ENCODE measurements around the gene ARSA. TPM values are rescaled to one million over a fixed set of nuclear protein-coding genes. Genes with fewer than 3 reads are reported as not detected.
A peak's percentile ranks its signal among the peaks of the same experiment; 100 is the strongest.

Gene ARSA
- total and polyA plus RNA-seq, 2 of the 13 experiments (the other 11 are each of a cell fraction or from before 2014, with no cell fraction given): 9.0 to 11.5 TPM

- TF ChIP-seq KIAA2018 (CRISPR knock-in tag; IDR thresholded peaks at IDR 0.05; ENCODE audit: borderline replicate concordance) (no peak), PITX1 (CRISPR knock-in tag; IDR thresholded peaks at IDR 0.05) (no peak), ZNF780A (CRISPR knock-in tag; IDR thresholded peaks at IDR 0.05) (peak; percentile 54; the same call in 1 of the 2 replicates), ZNF879 (CRISPR knock-in tag; IDR thresholded peaks at IDR 0.05) (no peak), SOX13 (IDR thresholded peaks at IDR 0.05) (no peak), SOX13 (CRISPR knock-in tag; conservative IDR thresholded peaks at IDR 0.05 in 1 of 2, IDR thresholded peaks at IDR 0.05 in 1 of 2) (no peak), PAX8 (CRISPR knock-in tag; IDR thresholded peaks at IDR 0.05; ENCODE audit: borderline replicate concordance) (0 out of 2 replicates have a peak, but pooled peaks have one; percentile 7), POLR2A (IDR thresholded peaks at IDR 0.05; ENCODE audit: insufficient read depth in 1 of 2, low read depth in 2 of 2, low read length in 2 of 2) (peak in 1 of 2 experiments; percentile 41; a peak in 1 of 4 replicates), HHEX (CRISPR knock-in tag; IDR thresholded peaks at IDR 0.05) (no peak), AHR (CRISPR knock-in tag; IDR thresholded peaks at IDR 0.05) (no peak), ZNF552 (CRISPR knock-in tag; IDR thresholded peaks at IDR 0.05; ENCODE audit: borderline replicate concordance) (no peak)
- TF ChIP-seq, protein P1, sequence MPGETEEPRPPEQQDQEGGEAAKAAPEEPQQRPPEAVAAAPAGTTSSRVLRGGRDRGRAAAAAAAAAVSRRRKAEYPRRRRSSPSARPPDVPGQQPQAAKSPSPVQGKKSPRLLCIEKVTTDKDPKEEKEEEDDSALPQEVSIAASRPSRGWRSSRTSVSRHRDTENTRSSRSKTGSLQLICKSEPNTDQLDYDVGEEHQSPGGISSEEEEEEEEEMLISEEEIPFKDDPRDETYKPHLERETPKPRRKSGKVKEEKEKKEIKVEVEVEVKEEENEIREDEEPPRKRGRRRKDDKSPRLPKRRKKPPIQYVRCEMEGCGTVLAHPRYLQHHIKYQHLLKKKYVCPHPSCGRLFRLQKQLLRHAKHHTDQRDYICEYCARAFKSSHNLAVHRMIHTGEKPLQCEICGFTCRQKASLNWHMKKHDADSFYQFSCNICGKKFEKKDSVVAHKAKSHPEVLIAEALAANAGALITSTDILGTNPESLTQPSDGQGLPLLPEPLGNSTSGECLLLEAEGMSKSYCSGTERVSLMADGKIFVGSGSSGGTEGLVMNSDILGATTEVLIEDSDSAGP (CRISPR knock-in tag; IDR thresholded peaks at IDR 0.05; ENCODE audit: borderline replicate concordance): no peak
- TF ChIP-seq, protein P2, sequence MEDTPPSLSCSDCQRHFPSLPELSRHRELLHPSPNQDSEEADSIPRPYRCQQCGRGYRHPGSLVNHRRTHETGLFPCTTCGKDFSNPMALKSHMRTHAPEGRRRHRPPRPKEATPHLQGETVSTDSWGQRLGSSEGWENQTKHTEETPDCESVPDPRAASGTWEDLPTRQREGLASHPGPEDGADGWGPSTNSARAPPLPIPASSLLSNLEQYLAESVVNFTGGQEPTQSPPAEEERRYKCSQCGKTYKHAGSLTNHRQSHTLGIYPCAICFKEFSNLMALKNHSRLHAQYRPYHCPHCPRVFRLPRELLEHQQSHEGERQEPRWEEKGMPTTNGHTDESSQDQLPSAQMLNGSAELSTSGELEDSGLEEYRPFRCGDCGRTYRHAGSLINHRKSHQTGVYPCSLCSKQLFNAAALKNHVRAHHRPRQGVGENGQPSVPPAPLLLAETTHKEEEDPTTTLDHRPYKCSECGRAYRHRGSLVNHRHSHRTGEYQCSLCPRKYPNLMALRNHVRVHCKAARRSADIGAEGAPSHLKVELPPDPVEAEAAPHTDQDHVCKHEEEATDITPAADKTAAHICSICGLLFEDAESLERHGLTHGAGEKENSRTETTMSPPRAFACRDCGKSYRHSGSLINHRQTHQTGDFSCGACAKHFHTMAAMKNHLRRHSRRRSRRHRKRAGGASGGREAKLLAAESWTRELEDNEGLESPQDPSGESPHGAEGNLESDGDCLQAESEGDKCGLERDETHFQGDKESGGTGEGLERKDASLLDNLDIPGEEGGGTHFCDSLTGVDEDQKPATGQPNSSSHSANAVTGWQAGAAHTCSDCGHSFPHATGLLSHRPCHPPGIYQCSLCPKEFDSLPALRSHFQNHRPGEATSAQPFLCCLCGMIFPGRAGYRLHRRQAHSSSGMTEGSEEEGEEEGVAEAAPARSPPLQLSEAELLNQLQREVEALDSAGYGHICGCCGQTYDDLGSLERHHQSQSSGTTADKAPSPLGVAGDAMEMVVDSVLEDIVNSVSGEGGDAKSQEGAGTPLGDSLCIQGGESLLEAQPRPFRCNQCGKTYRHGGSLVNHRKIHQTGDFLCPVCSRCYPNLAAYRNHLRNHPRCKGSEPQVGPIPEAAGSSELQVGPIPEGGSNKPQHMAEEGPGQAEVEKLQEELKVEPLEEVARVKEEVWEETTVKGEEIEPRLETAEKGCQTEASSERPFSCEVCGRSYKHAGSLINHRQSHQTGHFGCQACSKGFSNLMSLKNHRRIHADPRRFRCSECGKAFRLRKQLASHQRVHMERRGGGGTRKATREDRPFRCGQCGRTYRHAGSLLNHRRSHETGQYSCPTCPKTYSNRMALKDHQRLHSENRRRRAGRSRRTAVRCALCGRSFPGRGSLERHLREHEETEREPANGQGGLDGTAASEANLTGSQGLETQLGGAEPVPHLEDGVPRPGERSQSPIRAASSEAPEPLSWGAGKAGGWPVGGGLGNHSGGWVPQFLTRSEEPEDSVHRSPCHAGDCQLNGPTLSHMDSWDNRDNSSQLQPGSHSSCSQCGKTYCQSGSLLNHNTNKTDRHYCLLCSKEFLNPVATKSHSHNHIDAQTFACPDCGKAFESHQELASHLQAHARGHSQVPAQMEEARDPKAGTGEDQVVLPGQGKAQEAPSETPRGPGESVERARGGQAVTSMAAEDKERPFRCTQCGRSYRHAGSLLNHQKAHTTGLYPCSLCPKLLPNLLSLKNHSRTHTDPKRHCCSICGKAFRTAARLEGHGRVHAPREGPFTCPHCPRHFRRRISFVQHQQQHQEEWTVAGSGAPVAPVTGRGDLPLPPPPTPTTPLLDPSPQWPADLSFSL (CRISPR knock-in tag; IDR thresholded peaks at IDR 0.05): peak; percentile 96
Observed at GRCh38 chr22:50628543-50629134, 687 bp upstream of the ARSA start (continued).

All from HepG2 (cell line).